ENCODE measurements around the gene KRT7. TPM values are rescaled to one million over a fixed set of nuclear protein-coding genes. Genes with fewer than 3 reads are reported as not detected.

KRT7 gene
- total RNA-seq, 1 experiment from 2014 or later: 10.0 TPM

- Histone ChIP-seq H2AK5ac (ENCODE audit: insufficient read length, low read length) (no peak overlapping the region), H3K4me2 (ENCODE audit: insufficient read depth, insufficient read length, low read length) (no peak overlapping the region), H2BK12ac (ENCODE audit: insufficient read length, low read depth, low read length) (no peak overlapping the region), H3K79me2 (ENCODE audit: insufficient read depth, low read length) (no peaks in the 10 kb centered on the region), H3K79me1 (ENCODE audit: insufficient read depth, low read depth, low read length, poor library complexity, severe bottlenecking) (no peaks in the 10 kb centered on the region), H3K4me1 (ENCODE audit: insufficient read depth, low read length) (peaks cover 3% of the 10 kb centered on the region; the same call in 1 of the 2 replicates), H2AFZ (ENCODE audit: low read length) (no peak overlapping the region), H3K23me2 (ENCODE audit: insufficient read length, low read depth, low read length, poor library complexity, severe bottlenecking) (no peaks in the 10 kb centered on the region), H4K20me1 (ENCODE audit: control insufficient read depth, insufficient read depth, insufficient read length) (no peaks in the 10 kb centered on the region), H3K56ac (ENCODE audit: insufficient read length, low read depth, low read length) (no peak overlapping the region), H3K23ac (ENCODE audit: insufficient read length, low read depth, low read length) (no peak overlapping the region), H2BK15ac (ENCODE audit: low read depth, low read length) (no peak overlapping the region), H4K8ac (replicated peaks; ENCODE audit: insufficient read length, low read depth, low read length) (no peak overlapping the region), H3K9ac (ENCODE audit: extremely low read depth, insufficient read length, low read length) (no peak overlapping the region), H3K18ac (ENCODE audit: insufficient read length, low read depth, low read length) (no peak overlapping the region), H4K5ac (ENCODE audit: insufficient read length, low read depth, low read length) (no peak overlapping the region), H4K91ac (ENCODE audit: insufficient read length, low read depth, low read length) (no peak overlapping the region), H2BK20ac (ENCODE audit: low read depth, low read length, poor library complexity, severe bottlenecking) (no peak overlapping the region), H3T11ph (ENCODE audit: low read length) (no peak overlapping the region), H3K27me3 (ENCODE audit: insufficient read depth, low read length) (no peaks in the 10 kb centered on the region), H3K9me3 (ENCODE audit: control insufficient read depth, low read depth, low read length) (no peaks in the 10 kb centered on the region), H3K14ac (ENCODE audit: insufficient read depth, low read length) (no peak overlapping the region), H3K27ac (ENCODE audit: insufficient read length, low read depth, low read length) (no peak overlapping the region), H2BK5ac (ENCODE audit: insufficient read length, low read length) (no peak overlapping the region), H2BK120ac (ENCODE audit: low read depth, low read length, poor library complexity, severe bottlenecking) (no peak overlapping the region), H3K4ac (ENCODE audit: low read depth, low read length) (no peak overlapping the region)
- no CpG with 5 or more reads among the region's 19 CpGs for WGBS (ENCODE audit: extremely low coverage, insufficient read length, low lambda C conversion rate)
- no peak overlapping the region for H3K4me3 Mint-ChIP-seq
- TF ChIP-seq CTCF (conservative IDR thresholded peaks at IDR 0.05): no peak
- no peaks in the 10 kb centered on the region; a peak in 1 of 7 replicates for H3K36me3 Mint-ChIP-seq (ENCODE audit: insufficient read depth in 1 of 3, low read depth in 3 of 3)
- peak overlapping the region in 1 of 3 experiments; percentile 74; a peak in 1 of 7 replicates for H3K27ac Mint-ChIP-seq
- H3K4me1 Mint-ChIP-seq: peaks cover 10 to 36% of the 10 kb centered on the region in 2 experiments
- DNase-seq: no peak
- peaks cover 2% of the 10 kb centered on the region; the same call in 1 of the 2 replicates for H3K27me3 Mint-ChIP-seq (ENCODE audit: low read depth)
- H3K9me3 Mint-ChIP-seq: no peaks in the 10 kb centered on the region
These were observed 29.7 kb upstream of the KRT7 start for GRCh38 chr12:52203079-52203921.
